Measurements from ENCODE around the gene POU1F1. TPM values are rescaled to one million over a fixed set of nuclear protein-coding genes. Genes with fewer than 3 reads are reported as not detected.
"Not testable (repeated sequence)": the region's sequence is repeated elsewhere in the genome, so short reads cannot be mapped to it uniquely, and the experiment has no call there.

POU1F1 gene, protein sequence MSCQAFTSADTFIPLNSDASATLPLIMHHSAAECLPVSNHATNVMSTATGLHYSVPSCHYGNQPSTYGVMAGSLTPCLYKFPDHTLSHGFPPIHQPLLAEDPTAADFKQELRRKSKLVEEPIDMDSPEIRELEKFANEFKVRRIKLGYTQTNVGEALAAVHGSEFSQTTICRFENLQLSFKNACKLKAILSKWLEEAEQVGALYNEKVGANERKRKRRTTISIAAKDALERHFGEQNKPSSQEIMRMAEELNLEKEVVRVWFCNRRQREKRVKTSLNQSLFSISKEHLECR
- not detected in 2 replicates for polyA plus RNA-seq (2014; cell fraction: cytosol; rRNA removed)
- polyA plus RNA-seq (2014; cell fraction: nucleus; rRNA removed): not detected in 2 replicates

GRCh38 chr3:87276484-87276883 lies at the start of gene POU1F1:
TSS of gene POU1F1 (minus strand) at chr3:87276584. CDS start at chr3:87276462, 122 bp downstream.
- no peak for DNase-seq (ENCODE audit: low spot score)

DNA sequence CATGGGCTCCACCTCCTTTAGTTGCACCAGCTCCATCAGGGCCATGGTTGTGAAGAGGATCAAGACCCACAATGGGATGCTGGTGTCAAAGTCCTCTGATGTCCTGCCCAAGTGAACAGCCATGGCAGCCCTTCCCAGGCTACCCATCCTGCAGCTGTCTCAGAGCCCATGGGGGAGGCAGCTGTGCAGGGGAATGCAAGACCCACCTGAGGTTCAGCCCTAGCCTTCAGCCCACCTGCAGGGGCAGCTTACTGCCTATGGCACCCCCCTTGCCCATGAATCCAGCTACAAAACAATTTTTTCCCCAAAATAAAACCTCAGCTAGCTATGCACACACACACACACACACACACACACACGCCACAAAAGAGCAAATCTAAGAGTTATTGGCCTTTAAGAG lies 48.2 kb upstream of the POU1F1 start:
- no peak for DNase-seq (ENCODE audit: low spot score)

- no peak for DNase-seq (ENCODE audit: low spot score)
These were observed 44.6 kb upstream of the POU1F1 start for GRCh38 chr3:87320756-87321626.

DNA sequence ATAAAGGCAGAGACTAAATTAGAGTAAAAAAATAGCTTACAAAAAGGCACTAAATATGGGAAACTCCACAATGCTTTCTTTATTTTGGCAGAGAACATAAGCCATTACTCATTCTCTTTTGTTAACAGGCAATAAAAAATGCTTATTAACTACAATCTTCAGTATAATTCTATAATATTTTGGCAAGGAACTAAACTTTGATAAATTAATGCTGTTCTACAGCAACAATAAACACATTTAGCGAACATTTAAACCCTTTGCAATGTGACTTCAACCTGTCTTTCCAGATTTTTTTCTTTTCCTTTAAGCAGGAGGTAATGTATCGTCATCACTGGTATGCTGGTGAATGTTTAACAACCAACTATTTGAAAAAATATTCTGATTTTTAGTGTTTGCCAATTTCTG lies 42.2 kb upstream of the POU1F1 start:
- no peak for DNase-seq (ENCODE audit: low spot score)

DNA sequence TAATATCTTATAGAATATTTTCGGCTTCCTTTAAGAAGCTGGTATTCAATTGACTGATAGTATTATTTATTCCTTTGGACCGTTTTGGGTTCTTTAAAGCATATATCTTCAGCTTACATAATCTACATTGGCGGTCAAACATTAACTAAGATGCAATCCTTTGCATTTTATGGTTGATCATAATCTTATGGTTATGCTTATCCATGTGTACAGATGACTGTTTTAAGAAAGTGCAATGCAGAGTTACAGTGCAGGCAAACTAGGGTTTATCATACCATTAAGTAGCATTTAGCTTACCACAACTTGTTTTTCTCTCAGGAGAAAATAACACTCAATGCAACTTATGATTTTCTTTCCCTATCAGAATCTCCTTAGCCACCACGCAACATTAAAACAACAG lies 41.4 kb upstream of the POU1F1 start:
- DNase-seq (ENCODE audit: low spot score): no peak

DNA sequence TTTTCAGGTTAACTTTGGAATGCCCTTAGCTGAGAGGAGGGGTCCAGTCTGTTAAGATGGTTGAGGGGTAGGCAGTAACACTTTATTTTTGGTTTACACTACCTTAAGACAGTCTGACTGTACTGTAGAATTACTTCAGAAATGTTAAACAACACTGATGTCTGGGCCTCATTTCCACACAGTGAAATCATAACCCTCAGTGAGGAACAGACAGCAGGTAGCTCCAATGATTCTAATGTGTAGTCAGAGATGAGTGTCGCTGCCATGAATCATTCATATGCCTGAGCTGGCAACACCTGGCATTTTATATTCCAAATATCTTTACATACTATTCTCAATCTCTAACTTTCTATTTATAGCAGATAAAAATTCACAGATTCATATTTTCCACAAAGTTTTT lies 37.3 kb upstream of the POU1F1 start:
- no peak for DNase-seq (ENCODE audit: low spot score)

GRCh38 chr3:87311309-87311708 lies 34.9 kb upstream of the POU1F1 start:
- DNase-seq (ENCODE audit: low spot score): no peak

GRCh38 chr3:87309601-87310000 lies 33.2 kb upstream of the POU1F1 start:
- DNase-seq (ENCODE audit: low spot score): no peak

DNA sequence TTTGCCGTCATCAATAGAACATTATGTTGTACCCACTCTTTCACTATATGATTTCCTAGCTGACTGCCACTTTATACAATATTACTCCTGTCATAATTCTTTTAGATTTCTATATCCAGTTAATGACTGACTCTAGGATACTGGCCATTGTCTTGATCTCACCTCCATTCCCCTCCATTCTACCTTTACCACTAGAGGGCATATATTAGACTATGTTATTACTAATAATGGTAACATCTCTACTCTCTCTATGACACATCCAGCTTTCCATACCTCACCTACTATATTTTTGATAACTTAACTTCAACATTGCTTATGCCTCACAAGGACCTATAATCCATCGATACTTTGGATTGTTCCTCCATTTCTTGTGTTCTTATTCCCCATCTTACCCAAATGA lies 31.4 kb upstream of the POU1F1 start:
- no peak for DNase-seq (ENCODE audit: low spot score)

GRCh38 chr3:87305517-87305916 lies 29.1 kb upstream of the POU1F1 start:
- no peak for DNase-seq (ENCODE audit: low spot score)

GRCh38 chr3:87305031-87305430 lies 28.6 kb upstream of the POU1F1 start:
- not testable (repeated sequence) for DNase-seq (ENCODE audit: low spot score)

GRCh38 chr3:87298111-87298718 lies 21.8 kb upstream of the POU1F1 start:
- DNase-seq (ENCODE audit: low spot score): peak; percentile 22

DNA sequence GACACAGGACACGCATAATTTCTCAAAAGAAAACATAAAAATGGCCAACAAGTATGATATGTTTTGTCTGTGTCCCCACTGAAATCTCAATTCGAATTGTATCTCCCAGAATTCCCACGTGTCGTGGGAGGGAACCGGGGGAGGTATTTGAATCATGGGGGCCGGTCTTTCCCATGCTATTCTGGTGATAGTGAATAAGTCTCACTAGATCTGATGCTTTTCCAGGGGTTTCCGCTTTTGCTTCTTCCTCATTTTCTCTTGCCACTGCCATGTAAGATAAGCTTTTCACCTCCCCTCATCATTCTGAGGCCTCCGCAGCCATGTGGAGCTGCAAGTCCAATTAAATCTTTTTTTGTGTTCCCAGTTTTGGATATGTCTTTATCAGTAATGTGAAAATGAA lies 12.1 kb upstream of the POU1F1 start:
- no peak for DNase-seq (ENCODE audit: low spot score)

GRCh38 chr3:87287011-87287410 lies 10.6 kb upstream of the POU1F1 start:
- no peak for DNase-seq (ENCODE audit: low spot score)

GRCh38 chr3:87272718-87273341 lies 3.6 kb downstream of the POU1F1 start:
- no peak for DNase-seq (ENCODE audit: low spot score)

DNA sequence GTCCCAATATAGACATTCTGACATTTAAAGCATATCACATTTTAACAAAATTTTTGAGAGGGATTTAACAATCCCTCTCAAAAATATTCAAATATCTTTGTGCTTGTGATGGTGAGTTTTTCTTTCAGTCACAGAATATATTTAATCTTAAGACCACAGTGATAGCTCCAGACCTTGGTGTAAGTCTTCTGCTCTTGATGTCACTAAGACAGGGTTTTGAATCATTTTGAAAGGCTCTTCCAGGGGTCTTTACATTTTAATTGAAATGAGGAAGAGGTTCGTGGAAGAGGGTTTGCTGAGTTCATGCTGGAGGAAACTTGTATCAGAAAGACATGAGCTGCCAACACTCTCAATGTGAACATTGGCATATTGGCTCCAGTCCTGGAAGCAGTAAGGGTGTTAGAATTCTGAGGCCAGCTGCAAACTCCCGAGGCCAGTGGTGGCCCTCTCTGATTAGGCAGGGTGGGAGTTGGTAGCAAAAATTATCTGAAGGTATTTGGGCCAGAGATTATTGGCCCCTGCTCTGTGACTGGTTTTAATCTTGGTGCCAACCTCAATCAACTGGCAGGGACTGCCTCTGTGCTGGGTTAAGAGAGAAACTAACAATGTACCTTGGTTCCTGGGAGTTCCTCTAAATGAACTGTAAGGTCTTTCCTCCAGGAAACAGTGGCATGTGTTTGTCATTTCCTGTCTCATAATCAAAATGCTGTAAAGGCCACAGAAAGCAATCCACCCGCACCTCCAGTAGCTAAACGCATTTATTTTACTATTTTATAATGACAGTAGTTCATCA lies 5.3 kb downstream of the POU1F1 start:
- DNase-seq (ENCODE audit: low spot score): no peak

- DNase-seq (ENCODE audit: low spot score): no peak
These were observed 6.7 kb downstream of the POU1F1 start for GRCh38 chr3:87269723-87270122.

- DNase-seq (ENCODE audit: low spot score): no peak
These were observed 7.7 kb downstream of the POU1F1 start for GRCh38 chr3:87268646-87269211.

GRCh38 chr3:87267953-87268645 lies 8.3 kb downstream of the POU1F1 start:
- DNase-seq (ENCODE audit: low spot score): no peak

DNA sequence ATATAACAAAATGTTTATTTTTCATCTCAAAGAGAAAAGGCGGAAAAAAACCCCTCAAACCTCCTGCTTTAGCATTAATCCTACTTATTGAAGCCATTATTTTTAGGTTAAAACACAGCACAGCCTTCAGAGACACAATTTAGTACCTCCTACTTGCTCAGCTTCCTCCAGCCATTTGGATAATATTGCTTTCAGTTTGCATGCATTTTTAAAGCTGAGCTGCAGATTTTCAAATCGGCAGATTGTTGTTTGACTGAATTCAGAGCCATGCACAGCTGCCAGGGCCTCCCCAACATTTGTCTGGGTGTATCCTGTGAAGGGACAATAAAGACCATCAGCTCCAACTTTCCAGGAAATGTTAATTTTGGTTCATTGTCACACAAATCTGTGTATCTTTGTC lies 14.5 kb downstream of the POU1F1 start:
- no peak for DNase-seq (ENCODE audit: low spot score)

Measured in SK-N-DZ (cell line).